ENCODE results near the gene SOX1. TPM values are rescaled to one million over a fixed set of nuclear protein-coding genes. Genes with fewer than 3 reads are reported as not detected.
A peak's percentile ranks its signal among the peaks of the same experiment; 100 is the strongest.

The SOX1 gene
- total RNA-seq, 1 donor, result not detected

GRCh38 chr13:112066624-112067004, 335 bp upstream of the SOX1 start:
- Histone ChIP-seq H3K4me2 (ENCODE audit: insufficient read depth, low read length) (no peak overlapping the region), H3K27me3 (ENCODE audit: insufficient read depth, low read length) (peaks cover 77% of the 10 kb centered on the region), H3K4me1 (ENCODE audit: insufficient read depth, low read length) (no peaks in the 10 kb centered on the region), H3K4me3 (ENCODE audit: insufficient read depth, low read length) (no peak overlapping the region), H3K79me2 (ENCODE audit: insufficient read depth, low read length) (no peaks in the 10 kb centered on the region), H3K27ac (ENCODE audit: low read depth, low read length) (no peak overlapping the region), H4K20me1 (ENCODE audit: insufficient read depth, low read length) (no peaks in the 10 kb centered on the region), H3K9me3 (ENCODE audit: low read depth, low read length) (no peaks in the 10 kb centered on the region), H2AFZ (ENCODE audit: low read length) (no peak overlapping the region), H3K36me3 (ENCODE audit: insufficient read depth, low read length) (no peaks in the 10 kb centered on the region)
- peak; percentile 89 for DNase-seq (ENCODE audit: insufficient read length, low spot score, missing footprints)
- TF ChIP-seq, protein P1, sequence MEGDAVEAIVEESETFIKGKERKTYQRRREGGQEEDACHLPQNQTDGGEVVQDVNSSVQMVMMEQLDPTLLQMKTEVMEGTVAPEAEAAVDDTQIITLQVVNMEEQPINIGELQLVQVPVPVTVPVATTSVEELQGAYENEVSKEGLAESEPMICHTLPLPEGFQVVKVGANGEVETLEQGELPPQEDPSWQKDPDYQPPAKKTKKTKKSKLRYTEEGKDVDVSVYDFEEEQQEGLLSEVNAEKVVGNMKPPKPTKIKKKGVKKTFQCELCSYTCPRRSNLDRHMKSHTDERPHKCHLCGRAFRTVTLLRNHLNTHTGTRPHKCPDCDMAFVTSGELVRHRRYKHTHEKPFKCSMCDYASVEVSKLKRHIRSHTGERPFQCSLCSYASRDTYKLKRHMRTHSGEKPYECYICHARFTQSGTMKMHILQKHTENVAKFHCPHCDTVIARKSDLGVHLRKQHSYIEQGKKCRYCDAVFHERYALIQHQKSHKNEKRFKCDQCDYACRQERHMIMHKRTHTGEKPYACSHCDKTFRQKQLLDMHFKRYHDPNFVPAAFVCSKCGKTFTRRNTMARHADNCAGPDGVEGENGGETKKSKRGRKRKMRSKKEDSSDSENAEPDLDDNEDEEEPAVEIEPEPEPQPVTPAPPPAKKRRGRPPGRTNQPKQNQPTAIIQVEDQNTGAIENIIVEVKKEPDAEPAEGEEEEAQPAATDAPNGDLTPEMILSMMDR (IDR thresholded peaks at IDR 0.05; ENCODE audit: extremely low read depth, low read depth, low read length), result no peak

DNA sequence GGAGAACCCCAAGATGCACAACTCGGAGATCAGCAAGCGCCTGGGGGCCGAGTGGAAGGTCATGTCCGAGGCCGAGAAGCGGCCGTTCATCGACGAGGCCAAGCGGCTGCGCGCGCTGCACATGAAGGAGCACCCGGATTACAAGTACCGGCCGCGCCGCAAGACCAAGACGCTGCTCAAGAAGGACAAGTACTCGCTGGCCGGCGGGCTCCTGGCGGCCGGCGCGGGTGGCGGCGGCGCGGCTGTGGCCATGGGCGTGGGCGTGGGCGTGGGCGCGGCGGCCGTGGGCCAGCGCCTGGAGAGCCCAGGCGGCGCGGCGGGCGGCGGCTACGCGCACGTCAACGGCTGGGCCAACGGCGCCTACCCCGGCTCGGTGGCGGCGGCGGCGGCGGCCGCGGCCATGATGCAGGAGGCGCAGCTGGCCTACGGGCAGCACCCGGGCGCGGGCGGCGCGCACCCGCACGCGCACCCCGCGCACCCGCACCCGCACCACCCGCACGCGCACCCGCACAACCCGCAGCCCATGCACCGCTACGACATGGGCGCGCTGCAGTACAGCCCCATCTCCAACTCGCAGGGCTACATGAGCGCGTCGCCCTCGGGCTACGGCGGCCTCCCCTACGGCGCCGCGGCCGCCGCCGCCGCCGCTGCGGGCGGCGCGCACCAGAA, 1.1 kb downstream of the SOX1 start:
- no peaks in the 10 kb centered on the region for H3K36me3 ChIP-seq (ENCODE audit: insufficient read depth, low read length)
- no peak overlapping the region for H3K4me3 ChIP-seq (ENCODE audit: insufficient read depth, low read length)
- H3K9me3 ChIP-seq (ENCODE audit: low read depth, low read length), result no peaks in the 10 kb centered on the region
- H4K20me1 ChIP-seq (ENCODE audit: insufficient read depth, low read length), result no peaks in the 10 kb centered on the region
- H3K79me2 ChIP-seq (ENCODE audit: insufficient read depth, low read length), result no peaks in the 10 kb centered on the region
- H3K27me3 ChIP-seq (ENCODE audit: insufficient read depth, low read length), result peaks cover 69% of the 10 kb centered on the region
- no peak overlapping the region for H2AFZ ChIP-seq (ENCODE audit: low read length)
- TF ChIP-seq, protein P1 (IDR thresholded peaks at IDR 0.05; ENCODE audit: extremely low read depth, low read depth, low read length), result no peak
- no peak overlapping the region for H3K27ac ChIP-seq (ENCODE audit: low read depth, low read length)
- no peak overlapping the region for H3K4me2 ChIP-seq (ENCODE audit: insufficient read depth, low read length)
- no peaks in the 10 kb centered on the region for H3K4me1 ChIP-seq (ENCODE audit: insufficient read depth, low read length)
- DNase-seq (ENCODE audit: insufficient read length, low spot score, missing footprints), result peak; percentile 85

- Histone ChIP-seq H3K27ac (ENCODE audit: low read depth, low read length) (no peak overlapping the region), H3K79me2 (ENCODE audit: insufficient read depth, low read length) (no peaks in the 10 kb centered on the region), H3K27me3 (ENCODE audit: insufficient read depth, low read length) (peaks cover 65% of the 10 kb centered on the region), H3K4me3 (ENCODE audit: insufficient read depth, low read length) (no peak overlapping the region), H2AFZ (ENCODE audit: low read length) (no peak overlapping the region), H3K9me3 (ENCODE audit: low read depth, low read length) (no peaks in the 10 kb centered on the region), H4K20me1 (ENCODE audit: insufficient read depth, low read length) (no peaks in the 10 kb centered on the region), H3K4me2 (ENCODE audit: insufficient read depth, low read length) (no peak overlapping the region), H3K4me1 (ENCODE audit: insufficient read depth, low read length) (no peaks in the 10 kb centered on the region), H3K36me3 (ENCODE audit: insufficient read depth, low read length) (no peaks in the 10 kb centered on the region)
- peak; percentile 66 for DNase-seq (ENCODE audit: insufficient read length, low spot score, missing footprints)
- TF ChIP-seq, protein P1 (IDR thresholded peaks at IDR 0.05; ENCODE audit: extremely low read depth, low read depth, low read length), result no peak
These were observed 1.7 kb downstream of the SOX1 start for GRCh38 chr13:112068540-112069060.

DNA sequence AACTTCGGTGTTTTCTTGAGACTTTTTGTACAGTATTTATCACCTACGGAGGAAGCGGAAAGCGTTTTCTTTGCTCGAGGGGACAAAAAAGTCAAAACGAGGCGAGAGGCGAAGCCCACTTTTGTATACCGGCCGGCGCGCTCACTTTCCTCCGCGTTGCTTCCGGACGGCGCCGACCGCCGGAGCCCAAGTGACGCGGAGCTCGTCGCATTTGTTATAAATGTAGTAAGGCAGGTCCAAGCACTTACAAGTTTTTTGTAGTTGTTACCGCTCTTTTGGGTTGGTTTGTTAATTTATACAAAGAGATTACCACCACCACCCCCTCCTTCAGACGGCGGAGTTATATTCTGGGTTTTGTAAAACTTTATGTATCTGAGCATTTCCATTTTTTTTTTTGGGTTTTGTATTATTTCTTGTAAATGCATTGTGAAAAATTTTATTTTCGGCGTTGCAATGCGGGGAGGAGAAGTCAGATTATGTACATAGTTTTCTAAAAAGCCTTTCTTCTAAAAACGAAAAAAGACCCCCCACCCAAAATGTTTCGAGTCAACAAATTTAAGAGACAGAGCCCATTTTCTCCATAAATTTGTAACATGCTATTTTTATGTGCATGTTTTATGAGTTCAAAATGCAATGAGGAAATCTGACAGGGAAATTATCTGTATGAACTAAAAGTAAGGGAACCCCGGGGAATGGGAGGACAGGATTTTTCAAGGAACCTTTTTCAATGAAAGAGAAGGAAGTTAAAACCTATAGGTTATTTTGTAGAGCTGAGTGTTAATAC, 2.3 kb downstream of the SOX1 start:
- H3K27me3 ChIP-seq (ENCODE audit: insufficient read depth, low read length), result peaks cover 65% of the 10 kb centered on the region
- no peak overlapping the region for H2AFZ ChIP-seq (ENCODE audit: low read length)
- H3K79me2 ChIP-seq (ENCODE audit: insufficient read depth, low read length), result no peaks in the 10 kb centered on the region
- no peaks in the 10 kb centered on the region for H3K36me3 ChIP-seq (ENCODE audit: insufficient read depth, low read length)
- peak; percentile 87 for DNase-seq (ENCODE audit: insufficient read length, low spot score, missing footprints)
- no peaks in the 10 kb centered on the region for H3K4me1 ChIP-seq (ENCODE audit: insufficient read depth, low read length)
- no peak overlapping the region for H3K4me3 ChIP-seq (ENCODE audit: insufficient read depth, low read length)
- H4K20me1 ChIP-seq (ENCODE audit: insufficient read depth, low read length), result no peaks in the 10 kb centered on the region
- no peaks in the 10 kb centered on the region for H3K9me3 ChIP-seq (ENCODE audit: low read depth, low read length)
- no peak overlapping the region for H3K4me2 ChIP-seq (ENCODE audit: insufficient read depth, low read length)
- no peak overlapping the region for H3K27ac ChIP-seq (ENCODE audit: low read depth, low read length)
- TF ChIP-seq, protein P1 (IDR thresholded peaks at IDR 0.05; ENCODE audit: extremely low read depth, low read depth, low read length), result no peak

All from osteoblast (primary cell).